GM19328 (cell line): ENCODE results near the gene SLC11A1.

Experiments
- ATAC-seq: cut with Tn5 transposase; IDR thresholded peaks from one replicate; pipeline ENCODE4 v1.9.1; 2021; ENCODE audit warnings: mild to moderate bottlenecking, moderate library complexity; ENCODE audit not compliant: unreplicated experiment

The SLC11A1 gene

DNA sequence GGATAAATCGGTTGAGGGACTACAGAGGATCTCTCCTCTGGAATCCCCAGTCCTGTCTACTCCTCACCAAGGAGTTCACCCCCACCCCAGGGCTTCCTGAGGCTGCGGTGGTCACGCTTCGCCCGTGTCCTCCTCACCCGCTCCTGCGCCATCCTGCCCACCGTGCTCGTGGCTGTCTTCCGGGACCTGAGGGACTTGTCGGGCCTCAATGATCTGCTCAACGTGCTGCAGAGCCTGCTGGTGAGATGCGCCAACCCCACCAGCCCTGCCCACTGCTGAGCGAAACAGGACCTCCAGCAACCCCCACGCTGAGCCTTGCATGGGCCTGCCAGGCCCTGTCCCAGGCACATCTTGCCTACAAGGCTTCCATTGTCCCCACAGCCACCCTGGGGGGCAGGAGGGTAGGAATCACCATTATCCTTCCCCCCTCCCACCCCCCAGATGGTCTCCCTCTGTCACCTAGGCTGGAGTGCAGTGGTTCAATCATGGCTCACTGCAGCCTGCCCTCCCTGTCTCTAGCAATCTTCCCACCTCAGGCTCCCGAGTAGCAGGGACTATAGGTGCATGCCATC lies 10.9 kb downstream of the SLC11A1 start:
- no peak for ATAC-seq

- ATAC-seq, result no peak
Observed at GRCh38 chr2:218393750-218394290, 11.7 kb downstream of the SLC11A1 start.

GRCh38 chr2:218394298-218395089 lies 12.4 kb downstream of the SLC11A1 start:
- no peak for ATAC-seq

GRCh38 chr2:218395090-218395444 lies 13.0 kb downstream of the SLC11A1 start:
- no peak for ATAC-seq

DNA sequence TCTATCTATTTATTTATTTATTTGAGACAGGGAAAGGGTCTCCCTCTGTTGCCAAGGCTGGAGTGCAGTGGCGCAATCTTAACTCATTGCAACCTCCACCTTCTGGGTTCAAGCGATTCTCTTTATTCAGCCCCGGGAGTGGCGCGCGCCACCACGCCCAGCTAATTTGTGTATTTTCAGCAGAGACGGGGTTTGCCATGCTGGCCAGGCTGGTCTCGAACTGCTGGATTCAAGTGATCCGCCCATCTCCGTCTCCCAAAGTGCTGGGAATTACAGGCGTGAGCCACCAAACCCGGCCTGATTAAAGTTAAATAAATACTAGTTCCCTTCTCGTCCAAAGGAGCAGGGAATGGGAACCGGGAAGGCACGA lies 13.4 kb downstream of the SLC11A1 start:
- no peak for ATAC-seq

GRCh38 chr2:218395826-218396687 lies 14.0 kb downstream of the SLC11A1 start:
- peak; percentile 40 for ATAC-seq

GRCh38 chr2:218396688-218397462 lies 14.8 kb downstream of the SLC11A1 start:
- no peak for ATAC-seq

- ATAC-seq, result no peak
Observed at GRCh38 chr2:218397463-218397819, 15.4 kb downstream of the SLC11A1 start.

DNA sequence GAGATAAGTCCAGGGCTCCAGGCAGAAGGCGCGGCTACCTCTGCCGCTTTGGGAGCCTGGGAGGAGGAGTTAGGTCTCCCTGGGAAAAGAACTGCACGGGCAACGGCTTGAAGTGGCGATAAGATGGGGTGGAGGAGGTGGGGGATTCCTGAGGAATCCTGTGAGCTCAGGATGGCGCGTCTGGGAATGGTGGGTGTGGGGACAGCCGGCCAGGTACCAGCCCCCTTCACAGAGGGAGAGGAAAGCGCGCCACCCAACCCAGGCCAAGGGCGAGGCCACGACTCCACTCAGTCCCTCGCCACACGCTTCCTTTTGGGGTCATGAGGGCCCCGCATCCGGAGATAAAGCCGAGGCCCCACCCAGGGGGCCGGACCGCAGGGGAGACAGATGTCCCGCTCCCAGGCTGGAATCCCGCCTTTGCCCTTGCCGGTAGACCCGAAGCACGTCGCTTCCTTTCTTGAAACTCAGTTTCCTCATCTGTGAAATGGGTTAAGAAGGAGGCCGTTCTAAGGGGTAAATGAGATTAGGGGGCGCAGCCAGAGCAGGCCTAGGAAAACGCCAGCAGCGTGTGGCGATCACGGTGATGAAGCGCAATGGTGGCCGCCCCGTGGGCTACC lies 15.9 kb downstream of the SLC11A1 start:
- no peak for ATAC-seq

- ATAC-seq, result peak; percentile 0
Observed at GRCh38 chr2:218398437-218399390, 16.6 kb downstream of the SLC11A1 start.

DNA sequence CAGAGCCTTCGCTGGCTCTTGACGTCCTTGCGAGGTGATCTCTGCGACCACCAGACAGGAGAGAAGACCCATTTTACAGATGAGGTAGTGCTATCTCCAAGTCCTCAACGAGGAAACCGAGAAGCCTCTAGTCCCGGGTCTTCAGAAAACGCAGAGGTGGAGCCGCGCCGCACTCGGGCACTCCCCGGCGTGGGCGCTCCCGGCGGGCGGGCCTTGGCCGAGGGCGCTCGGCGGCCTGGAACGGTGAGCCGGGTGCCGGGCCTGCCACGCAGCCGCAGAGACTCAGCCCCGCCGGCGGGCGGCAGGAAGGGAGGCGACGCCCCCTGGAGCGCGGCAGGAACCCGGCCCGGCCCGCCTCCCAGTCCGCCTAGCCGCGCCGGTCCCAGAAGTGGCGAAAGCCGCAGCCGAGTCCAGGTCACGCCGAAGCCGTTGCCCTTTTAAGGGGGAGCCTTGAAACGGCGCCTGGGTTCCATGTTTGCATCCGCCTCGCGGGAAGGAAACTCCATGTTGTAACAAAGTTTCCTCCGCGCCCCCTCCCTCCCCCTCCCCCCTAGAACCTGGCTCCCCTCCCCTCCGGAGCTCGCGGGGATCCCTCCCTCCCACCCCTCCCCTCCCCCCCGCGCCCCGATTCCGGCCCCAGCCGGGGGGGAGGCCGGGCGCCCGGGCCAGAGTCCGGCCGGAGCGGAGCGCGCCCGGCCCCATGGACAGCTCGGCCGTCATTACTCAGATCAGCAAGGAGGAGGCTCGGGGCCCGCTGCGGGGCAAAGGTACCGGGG lies 17.5 kb downstream of the SLC11A1 start, which contains the start of gene CTDSP1:
Gene CTDSP1 (plus strand): TSS at position 478 of the 776 bp plus-strand sequence. CDS start 223 bp downstream, at position 701.
- ATAC-seq, result peak; percentile 44

GRCh38 chr2:218400167-218400929 lies 18.3 kb downstream of the SLC11A1 start:
- ATAC-seq, result peak; percentile 0

GRCh38 chr2:218400930-218401881 lies 19.1 kb downstream of the SLC11A1 start:
- no peak for ATAC-seq

DNA sequence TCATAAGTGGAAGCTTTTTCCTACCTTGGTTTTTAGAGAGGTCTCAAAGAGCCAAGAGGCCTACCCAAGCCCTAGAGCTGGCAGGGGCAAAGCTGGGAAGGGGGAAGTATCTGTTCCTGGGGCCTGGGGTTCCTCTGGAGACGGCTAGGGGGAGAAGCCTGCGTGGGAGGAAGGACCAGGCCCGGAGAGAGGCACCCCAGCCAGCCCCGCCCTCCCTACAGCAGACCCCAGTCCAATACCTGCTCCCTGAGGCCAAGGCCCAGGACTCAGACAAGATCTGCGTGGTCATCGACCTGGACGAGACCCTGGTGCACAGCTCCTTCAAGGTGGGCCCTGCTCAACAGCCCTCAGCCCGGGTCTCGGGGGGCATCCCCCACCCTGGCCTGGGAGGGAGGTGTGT lies 19.8 kb downstream of the SLC11A1 start:
- ATAC-seq, result no peak

GRCh38 chr2:218402491-218402901 lies 20.4 kb downstream of the SLC11A1 start:
- no peak for ATAC-seq

- no peak for ATAC-seq
Observed at GRCh38 chr2:218402911-218403411, 20.9 kb downstream of the SLC11A1 start.
